Effector memory CD4-positive, alpha-beta T cell (primary cell): ENCODE measurements around the gene TNF.

ENCODE experiments used
- DNase-seq, 3 donors: peaks; one replicate each; pipeline ENCODE4 v3.0.0-alpha.2; 2020
- H3K27ac ChIP-seq: 2 replicates; pipeline ENCODE4 v1.7.0; 2013; ENCODE audit warnings: mild to moderate bottlenecking, low read length, moderate library complexity; ENCODE audit not compliant: insufficient read depth, poor library complexity, severe bottlenecking
- H3K27me3 ChIP-seq: replicated peaks from 2 replicates; pipeline ENCODE4 v1.7.0; 2013; ENCODE audit warnings: mild to moderate bottlenecking, low read length; ENCODE audit not compliant: insufficient read depth, control insufficient read depth, poor library complexity, severe bottlenecking
- H3K36me3 ChIP-seq: 2 replicates; pipeline ENCODE4 v1.7.0; 2013; ENCODE audit warnings: mild to moderate bottlenecking, low read length, moderate library complexity; ENCODE audit not compliant: control insufficient read depth, insufficient read depth
- H3K4me1 ChIP-seq: 2 replicates; pipeline ENCODE4 v1.7.0; 2013; ENCODE audit warnings: low read length, mild to moderate bottlenecking; ENCODE audit not compliant: control insufficient read depth, insufficient read depth, poor library complexity, severe bottlenecking
- H3K4me3 ChIP-seq: 2 replicates; pipeline ENCODE4 v1.7.0; 2013; ENCODE audit warnings: low read length, low read depth, mild to moderate bottlenecking; ENCODE audit not compliant: insufficient read depth, poor library complexity, severe bottlenecking
- H3K9me3 ChIP-seq: 2 replicates; pipeline ENCODE4 v1.7.0; 2013; ENCODE audit warnings: mild to moderate bottlenecking, low read length, moderate library complexity; ENCODE audit not compliant: control insufficient read depth

TNF gene

DNA sequence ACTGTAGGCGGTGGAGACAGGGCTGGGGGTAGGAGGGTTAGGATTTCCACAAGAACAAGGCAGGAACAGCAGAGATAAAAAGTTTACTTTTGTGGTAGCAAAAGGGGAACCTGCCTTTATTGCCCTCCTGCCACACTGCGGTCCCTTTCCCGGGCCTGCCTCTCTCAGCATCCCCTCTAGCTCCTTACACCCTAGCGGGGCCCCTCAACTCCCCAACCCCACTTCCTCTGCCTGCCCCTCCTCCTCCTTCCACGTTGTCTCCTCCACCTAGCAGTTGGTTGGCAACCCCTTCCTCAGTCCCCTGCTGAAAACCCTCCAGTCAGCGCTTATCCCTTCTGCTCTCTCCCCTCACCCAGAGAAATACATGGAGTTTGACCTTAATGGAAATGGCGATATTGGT, 40.4 kb downstream of the TNF start:
- no peak overlapping the region for H3K4me3 ChIP-seq
- H3K36me3 ChIP-seq: no peaks in the 10 kb centered on the region
- DNase-seq: no peak
- no peak overlapping the region for H3K27ac ChIP-seq
- H3K4me1 ChIP-seq: no peaks in the 10 kb centered on the region
- H3K9me3 ChIP-seq: no peaks in the 10 kb centered on the region
- H3K27me3 ChIP-seq: no peaks in the 10 kb centered on the region

DNA sequence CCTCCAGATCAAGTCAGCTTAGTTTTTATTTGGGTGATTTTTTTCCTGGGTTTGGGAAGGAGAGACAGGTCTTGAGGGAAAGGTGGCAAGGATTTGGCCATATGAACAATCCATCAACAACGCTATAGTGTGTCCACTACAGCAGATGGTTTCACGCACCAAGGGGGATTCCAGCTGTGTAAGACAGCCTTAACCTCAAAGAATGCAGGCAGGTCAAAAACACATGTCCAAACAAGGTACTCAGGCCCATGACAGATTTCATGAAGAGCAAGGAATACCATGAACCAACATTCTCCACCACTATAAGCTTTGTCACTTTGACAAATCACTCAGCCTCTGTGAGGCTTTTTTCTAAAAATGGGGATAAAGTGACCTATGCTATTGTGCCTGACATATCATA, 41.6 kb downstream of the TNF start:
- no peak overlapping the region for H3K4me3 ChIP-seq
- H3K27ac ChIP-seq: no peak overlapping the region
- H3K36me3 ChIP-seq: no peaks in the 10 kb centered on the region
- H3K27me3 ChIP-seq: no peaks in the 10 kb centered on the region
- peaks cover 7% of the 10 kb centered on the region for H3K4me1 ChIP-seq
- no peaks in the 10 kb centered on the region for H3K9me3 ChIP-seq
- no peak for DNase-seq

DNA sequence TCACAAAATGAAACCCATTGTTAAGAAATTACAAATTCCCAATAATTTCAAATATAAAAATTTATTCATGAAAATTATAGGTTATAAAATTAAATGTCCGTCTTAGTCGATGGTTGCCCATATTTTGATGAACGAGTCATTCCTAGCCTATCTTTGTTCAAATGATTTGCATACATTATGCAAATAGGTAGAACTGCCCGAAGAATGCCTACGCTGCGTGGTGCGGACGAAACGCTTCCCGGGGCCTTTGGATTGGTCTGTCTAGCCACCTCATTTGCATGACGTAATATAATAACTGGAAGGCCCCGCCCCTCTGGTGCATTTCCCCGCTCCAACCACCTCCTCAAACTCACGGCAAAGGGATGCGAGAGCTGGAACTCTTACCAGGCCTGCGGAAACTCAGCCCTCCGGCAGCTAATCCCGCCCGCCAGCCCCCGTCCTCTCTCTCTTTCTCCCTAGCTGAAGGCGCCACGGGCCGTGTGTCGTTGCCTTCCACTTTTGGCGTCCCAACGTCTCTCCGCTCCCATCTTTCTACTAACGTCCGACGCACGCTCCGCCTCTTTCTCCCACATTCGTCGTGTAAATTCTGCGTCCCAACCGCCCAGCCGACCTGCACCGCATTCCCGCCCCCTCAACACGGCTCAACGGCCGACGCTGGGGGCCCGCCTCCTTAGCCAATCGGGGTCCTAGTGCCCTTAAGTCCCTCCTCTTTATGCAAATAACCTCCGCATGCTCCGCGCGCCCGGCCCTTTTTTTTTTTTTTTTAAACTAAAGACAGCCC, 44.6 kb downstream of the TNF start:
- Histone ChIP-seq H3K36me3 (peaks cover 18% of the 10 kb centered on the region), H3K9me3 (no peaks in the 10 kb centered on the region), H3K4me3 (peak overlapping the region; percentile 56), H3K4me1 (peaks cover 7% of the 10 kb centered on the region), H3K27me3 (no peaks in the 10 kb centered on the region), H3K27ac (peak overlapping the region; percentile 92)
- peak; percentile 95 for DNase-seq

DNA sequence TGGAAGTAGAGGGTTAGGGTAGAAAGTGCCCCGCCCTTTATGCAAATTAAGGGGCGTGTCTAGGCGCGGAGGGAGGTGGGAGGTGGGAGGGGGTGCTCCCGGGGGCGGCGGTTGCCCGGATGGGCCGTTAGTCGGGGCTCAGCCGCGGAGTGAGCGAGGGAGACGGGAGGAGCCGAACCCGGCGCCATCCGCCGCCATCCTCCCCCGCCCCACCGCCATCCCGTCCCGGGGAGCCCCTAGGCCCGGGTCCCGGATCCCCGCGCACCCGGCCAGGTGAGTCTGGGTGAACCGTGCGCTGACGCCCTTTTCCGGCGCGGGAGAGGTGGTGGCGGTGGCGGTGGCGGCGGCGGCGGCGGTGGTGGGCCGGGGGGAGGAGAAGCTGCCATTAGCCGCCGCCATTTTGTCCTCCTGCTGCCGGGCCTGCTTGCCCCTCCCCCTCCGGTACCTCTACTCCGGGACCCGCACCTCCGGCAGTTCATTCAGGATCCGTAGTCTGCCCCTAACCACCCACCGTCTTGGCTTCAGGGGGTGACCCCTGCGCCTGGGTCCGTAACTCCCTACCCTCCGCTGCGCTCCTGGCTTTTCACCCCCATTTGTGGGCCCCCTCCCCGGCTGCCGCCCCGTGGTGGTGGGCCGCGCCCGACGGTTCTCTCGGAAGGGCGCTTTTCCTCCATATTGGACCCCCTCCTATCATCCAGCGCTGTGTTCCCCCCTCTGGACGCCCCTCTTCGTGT, 45.4 kb downstream of the TNF start, which contains the start of gene PRRC2A:
Gene PRRC2A, plus strand, starts transcription at position 130 of the 734 bp plus-strand sequence. CDS start 2,075 bp downstream, outside the sequence.
- no peaks in the 10 kb centered on the region for H3K27me3 ChIP-seq
- H3K4me3 ChIP-seq: peak within 1 kb of the TSS; percentile 56
- H3K4me1 ChIP-seq: peaks cover 7% of the 10 kb centered on the region
- DNase-seq: peak in 2 of 3 donors; percentile 71 to 95
- H3K36me3 ChIP-seq: peaks cover 25% of the 10 kb centered on the region
- peak within 1 kb of the TSS; percentile 92 for H3K27ac ChIP-seq
- H3K9me3 ChIP-seq: no peaks in the 10 kb centered on the region

DNA sequence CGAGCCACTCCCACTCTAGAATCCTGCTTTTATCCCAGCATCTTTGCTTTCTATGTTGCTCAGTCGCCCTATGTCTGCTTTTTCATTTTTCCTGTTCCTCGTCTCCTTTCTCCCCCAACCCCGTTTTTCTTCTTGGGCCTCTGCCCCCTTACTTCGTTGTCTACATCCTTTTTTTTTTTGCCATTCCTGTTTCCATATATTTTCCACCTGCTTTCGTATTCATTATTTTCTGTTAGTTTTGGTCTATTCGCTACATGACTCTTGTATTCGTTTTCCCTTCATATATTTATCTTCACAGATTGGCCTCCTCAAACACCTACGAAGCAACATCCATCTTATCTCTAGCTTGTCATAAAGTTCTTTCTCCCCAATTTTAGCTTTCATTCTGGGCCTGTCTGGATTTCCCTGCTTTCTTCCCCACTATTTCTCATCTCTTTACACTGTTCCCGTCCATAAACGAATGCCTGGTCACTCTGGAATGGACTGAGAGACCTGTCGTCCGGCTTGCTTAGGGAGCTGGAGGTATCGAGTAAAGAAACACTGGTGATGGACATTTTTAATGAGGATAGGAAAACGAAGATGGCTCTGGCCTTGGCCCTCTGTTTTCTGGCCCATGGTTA, 46.1 kb downstream of the TNF start:
- peak overlapping the region; percentile 56 for H3K4me3 ChIP-seq
- peak overlapping the region; percentile 92 for H3K27ac ChIP-seq
- no peaks in the 10 kb centered on the region for H3K27me3 ChIP-seq
- no peaks in the 10 kb centered on the region for H3K9me3 ChIP-seq
- peaks cover 32% of the 10 kb centered on the region for H3K36me3 ChIP-seq
- no peak for DNase-seq
- H3K4me1 ChIP-seq: peaks cover 7% of the 10 kb centered on the region

DNA sequence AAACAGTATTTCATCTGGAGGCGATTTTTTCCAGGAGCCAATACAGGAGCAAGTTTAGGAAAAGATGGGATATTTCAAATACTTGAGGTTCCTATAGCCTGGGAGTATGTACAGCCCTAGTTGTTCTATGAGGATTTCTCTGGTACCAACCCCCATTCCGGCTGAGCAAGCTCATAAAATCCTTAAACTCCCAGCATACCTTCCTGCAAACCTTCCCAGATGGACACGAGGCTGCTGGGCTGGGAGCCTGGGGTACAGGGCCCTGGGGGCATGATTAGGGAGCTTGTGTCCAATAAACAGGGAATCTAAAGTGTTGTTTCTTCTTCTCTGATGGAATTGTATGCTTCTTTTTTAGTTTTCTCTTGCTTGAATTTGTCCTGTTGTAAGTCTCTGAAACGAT, 46.6 kb downstream of the TNF start:
- Histone ChIP-seq H3K9me3 (no peaks in the 10 kb centered on the region), H3K36me3 (peaks cover 38% of the 10 kb centered on the region)
- no peak for DNase-seq

DNA sequence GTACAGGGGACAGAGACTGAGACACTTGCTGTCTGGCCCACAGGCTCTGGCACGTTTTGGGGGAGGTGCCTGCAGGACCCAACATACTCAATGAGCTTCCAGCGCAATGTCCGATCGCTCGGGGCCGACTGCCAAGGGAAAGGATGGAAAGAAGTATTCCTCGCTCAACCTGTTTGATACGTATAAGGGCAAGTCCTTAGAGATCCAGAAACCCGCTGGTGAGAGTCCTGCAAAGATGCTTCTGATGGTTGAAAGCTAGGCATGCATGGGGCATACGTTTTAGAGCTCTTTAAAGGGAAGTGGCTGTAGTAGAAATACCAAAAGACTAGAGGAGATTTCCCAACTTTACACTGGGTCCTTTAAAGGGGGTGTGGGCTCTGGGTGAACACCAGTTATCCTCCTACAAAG, 47.3 kb downstream of the TNF start:
- peaks cover 7% of the 10 kb centered on the region for H3K4me1 ChIP-seq
- no peaks in the 10 kb centered on the region for H3K27me3 ChIP-seq
- H3K9me3 ChIP-seq: no peaks in the 10 kb centered on the region
- no peak overlapping the region for H3K4me3 ChIP-seq
- H3K36me3 ChIP-seq: peaks cover 45% of the 10 kb centered on the region
- no peak overlapping the region for H3K27ac ChIP-seq
- no peak for DNase-seq

More for the DNA sequence above, 46.6 kb downstream of the TNF start:
- Histone ChIP-seq H3K27ac (peak overlapping the region; percentile 92), H3K4me1 (peaks cover 7% of the 10 kb centered on the region), H3K27me3 (no peaks in the 10 kb centered on the region), H3K4me3 (no peak overlapping the region)

DNA sequence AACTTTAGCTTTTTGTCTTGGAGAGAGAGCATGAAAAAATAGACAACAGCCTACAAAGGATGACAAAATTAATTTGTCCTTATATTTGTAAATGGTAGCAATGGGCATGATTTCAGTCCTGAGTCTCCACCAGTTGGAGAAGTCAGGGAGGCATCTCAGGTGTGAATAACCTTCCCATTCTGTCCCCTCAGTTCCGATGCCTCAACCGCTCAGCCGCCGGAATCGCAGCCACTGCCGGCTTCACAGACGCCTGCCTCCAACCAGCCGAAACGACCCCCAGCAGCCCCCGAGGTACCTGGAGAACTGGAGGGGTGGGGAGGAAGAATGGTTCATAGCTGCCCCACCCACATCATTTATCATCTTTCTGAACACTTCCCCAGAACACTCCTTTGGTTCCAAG, 48.7 kb downstream of the TNF start:
- H3K4me3 ChIP-seq: no peak overlapping the region
- H3K36me3 ChIP-seq: peaks cover 59% of the 10 kb centered on the region
- no peaks in the 10 kb centered on the region for H3K27me3 ChIP-seq
- DNase-seq: no peak
- peaks cover 7% of the 10 kb centered on the region for H3K4me1 ChIP-seq
- no peaks in the 10 kb centered on the region for H3K9me3 ChIP-seq
- H3K27ac ChIP-seq: no peak overlapping the region

DNA sequence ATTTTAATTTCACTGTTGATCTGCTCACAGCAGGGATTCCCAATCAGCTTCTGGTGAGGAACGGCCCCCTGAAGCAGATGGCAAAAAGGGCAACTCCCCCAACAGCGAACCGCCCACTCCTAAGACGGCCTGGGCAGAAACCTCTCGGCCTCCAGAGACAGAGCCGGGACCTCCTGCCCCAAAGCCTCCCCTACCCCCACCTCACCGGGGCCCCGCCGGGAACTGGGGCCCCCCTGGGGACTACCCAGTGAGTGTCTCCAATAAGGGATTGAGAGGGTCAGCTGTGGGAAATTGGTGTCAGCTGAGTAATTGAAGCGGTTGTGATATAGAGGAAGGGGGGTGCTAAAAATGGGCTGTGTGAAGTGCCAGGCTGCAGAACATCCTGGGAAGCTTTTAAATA, 51.6 kb downstream of the TNF start:
- peaks cover 87% of the 10 kb centered on the region for H3K36me3 ChIP-seq
- no peak for DNase-seq
- H3K4me1 ChIP-seq: no peaks in the 10 kb centered on the region
- H3K9me3 ChIP-seq: no peaks in the 10 kb centered on the region
- no peak overlapping the region for H3K4me3 ChIP-seq
- H3K27me3 ChIP-seq: no peaks in the 10 kb centered on the region
- no peak overlapping the region for H3K27ac ChIP-seq
